ENCODE data around the gene SART1. TPM values are rescaled to one million over a fixed set of nuclear protein-coding genes. Genes with fewer than 3 reads are reported as not detected.

Gene SART1
- total and polyA plus RNA-seq, 10 donors, result 26.6 to 117 (median 61.9) TPM

DNA sequence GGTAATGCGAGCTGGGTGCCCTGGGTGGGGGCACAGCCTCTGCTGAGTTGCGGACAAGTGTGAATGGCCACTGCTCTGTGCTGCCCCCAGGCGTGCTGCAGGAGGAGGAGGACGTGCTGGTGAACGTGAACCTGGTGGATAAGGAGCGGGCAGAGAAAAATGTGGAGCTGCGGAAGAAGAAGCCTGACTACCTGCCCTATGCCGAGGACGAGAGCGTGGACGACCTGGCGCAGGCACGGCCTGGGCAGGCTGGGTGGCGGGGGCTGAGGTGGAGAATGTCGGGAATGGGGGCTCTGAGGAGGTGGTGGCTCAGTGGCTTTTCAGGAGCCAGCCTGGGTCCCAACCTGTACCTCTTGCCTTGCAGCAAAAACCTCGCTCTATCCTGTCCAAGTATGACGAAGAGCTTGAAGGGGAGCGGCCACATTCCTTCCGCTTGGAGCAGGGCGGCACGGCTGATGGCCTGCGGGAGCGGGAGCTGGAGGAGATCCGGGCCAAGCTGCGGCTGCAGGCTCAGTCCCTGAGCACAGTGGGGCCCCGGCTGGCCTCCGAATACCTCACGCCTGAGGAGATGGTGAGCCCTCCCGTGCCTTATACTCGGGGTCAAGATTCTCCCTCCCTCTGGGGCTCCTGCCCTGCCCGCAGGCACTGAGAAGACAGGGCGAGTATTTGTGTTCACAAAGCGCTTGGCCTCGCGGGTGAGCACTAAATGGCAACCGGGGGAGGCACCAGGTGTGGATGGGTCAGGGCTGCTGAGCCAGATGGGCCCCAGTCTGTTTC is 4.6 kb downstream of the SART1 start:
- 95 to 97% (median 96%) methylated on average over 22 to 36 of the region's 36 CpGs for WGBS, 5 donors
- Histone ChIP-seq H3K27ac (no peak overlapping the region), H3K36me3 (peaks cover 7 to 75% (median 68%) of the 10 kb centered on the region in 6 donors), H3K4me1 (peaks cover 19 to 65% (median 42%) of the 10 kb centered on the region in 6 donors), H3K4me3 (no peak overlapping the region), H3K9me3 (no peaks in the 10 kb centered on the region), H3K27me3 (replicated peaks in 1 of 7) (no peaks in the 10 kb centered on the region)
- intact Hi-C loops (cut with DNase I; ENCODE audit: low total_unique reads), result no loop called here
- no peak for TF ChIP-seq POLR2A (IDR thresholded peaks at IDR 0.05)
- TF ChIP-seq POLR2AphosphoS5 (IDR thresholded peaks at IDR 0.05), result peak in 1 of 3 donors; percentile 47
- TF ChIP-seq, protein P1, sequence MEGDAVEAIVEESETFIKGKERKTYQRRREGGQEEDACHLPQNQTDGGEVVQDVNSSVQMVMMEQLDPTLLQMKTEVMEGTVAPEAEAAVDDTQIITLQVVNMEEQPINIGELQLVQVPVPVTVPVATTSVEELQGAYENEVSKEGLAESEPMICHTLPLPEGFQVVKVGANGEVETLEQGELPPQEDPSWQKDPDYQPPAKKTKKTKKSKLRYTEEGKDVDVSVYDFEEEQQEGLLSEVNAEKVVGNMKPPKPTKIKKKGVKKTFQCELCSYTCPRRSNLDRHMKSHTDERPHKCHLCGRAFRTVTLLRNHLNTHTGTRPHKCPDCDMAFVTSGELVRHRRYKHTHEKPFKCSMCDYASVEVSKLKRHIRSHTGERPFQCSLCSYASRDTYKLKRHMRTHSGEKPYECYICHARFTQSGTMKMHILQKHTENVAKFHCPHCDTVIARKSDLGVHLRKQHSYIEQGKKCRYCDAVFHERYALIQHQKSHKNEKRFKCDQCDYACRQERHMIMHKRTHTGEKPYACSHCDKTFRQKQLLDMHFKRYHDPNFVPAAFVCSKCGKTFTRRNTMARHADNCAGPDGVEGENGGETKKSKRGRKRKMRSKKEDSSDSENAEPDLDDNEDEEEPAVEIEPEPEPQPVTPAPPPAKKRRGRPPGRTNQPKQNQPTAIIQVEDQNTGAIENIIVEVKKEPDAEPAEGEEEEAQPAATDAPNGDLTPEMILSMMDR (IDR thresholded peaks at IDR 0.05 in 8 of 11, conservative IDR thresholded peaks at IDR 0.05 in 3 of 11), result no peak
- DNase-seq, result no peak

DNA sequence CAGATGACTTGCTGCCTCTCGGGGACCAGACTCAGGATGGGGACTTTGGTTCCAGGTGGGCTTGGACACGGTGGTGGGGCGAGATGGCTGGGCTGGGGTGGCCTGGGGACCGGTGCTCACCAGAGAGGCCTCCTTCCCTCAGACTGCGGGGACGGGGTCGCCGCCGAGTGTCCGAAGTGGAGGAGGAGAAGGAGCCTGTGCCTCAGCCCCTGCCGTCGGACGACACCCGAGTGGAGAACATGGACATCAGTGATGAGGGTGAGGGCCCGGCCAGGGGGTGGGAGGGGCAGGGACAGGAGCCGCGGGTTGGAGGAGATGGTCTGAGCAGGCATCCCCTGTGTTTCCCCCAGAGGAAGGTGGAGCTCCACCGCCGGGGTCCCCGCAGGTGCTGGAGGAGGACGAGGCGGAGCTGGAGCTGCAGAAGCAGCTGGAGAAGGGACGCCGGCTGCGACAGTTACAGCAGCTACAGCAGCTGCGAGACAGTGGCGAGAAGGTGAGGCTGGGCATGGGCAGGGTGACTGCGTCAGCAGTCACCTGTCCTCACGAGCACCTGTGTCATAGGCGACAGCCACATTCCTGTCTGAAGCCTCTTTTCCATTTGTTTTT is 5.9 kb downstream of the SART1 start:
- Histone ChIP-seq H3K27ac (peak overlapping the region in 1 of 8 donors; percentile 88), H3K9me3 (no peaks in the 10 kb centered on the region), H3K27me3 (replicated peaks in 1 of 7) (no peaks in the 10 kb centered on the region), H3K36me3 (peaks cover 7 to 85% (median 68%) of the 10 kb centered on the region in 6 donors), H3K4me1 (peaks cover 16 to 59% (median 37%) of the 10 kb centered on the region in 6 donors), H3K4me3 (no peak overlapping the region)
- no peak for DNase-seq
- intact Hi-C loops (cut with DNase I; ENCODE audit: low total_unique reads), result no loop called here
- TF ChIP-seq POLR2AphosphoS5 (IDR thresholded peaks at IDR 0.05), result peak in 1 of 3 donors; percentile 45
- TF ChIP-seq, protein P1 (IDR thresholded peaks at IDR 0.05 in 8 of 11, conservative IDR thresholded peaks at IDR 0.05 in 3 of 11), result no peak
- 94 to 97% (median 96%) methylated on average over 22 to 30 of the region's 30 CpGs for WGBS, 5 donors

DNA sequence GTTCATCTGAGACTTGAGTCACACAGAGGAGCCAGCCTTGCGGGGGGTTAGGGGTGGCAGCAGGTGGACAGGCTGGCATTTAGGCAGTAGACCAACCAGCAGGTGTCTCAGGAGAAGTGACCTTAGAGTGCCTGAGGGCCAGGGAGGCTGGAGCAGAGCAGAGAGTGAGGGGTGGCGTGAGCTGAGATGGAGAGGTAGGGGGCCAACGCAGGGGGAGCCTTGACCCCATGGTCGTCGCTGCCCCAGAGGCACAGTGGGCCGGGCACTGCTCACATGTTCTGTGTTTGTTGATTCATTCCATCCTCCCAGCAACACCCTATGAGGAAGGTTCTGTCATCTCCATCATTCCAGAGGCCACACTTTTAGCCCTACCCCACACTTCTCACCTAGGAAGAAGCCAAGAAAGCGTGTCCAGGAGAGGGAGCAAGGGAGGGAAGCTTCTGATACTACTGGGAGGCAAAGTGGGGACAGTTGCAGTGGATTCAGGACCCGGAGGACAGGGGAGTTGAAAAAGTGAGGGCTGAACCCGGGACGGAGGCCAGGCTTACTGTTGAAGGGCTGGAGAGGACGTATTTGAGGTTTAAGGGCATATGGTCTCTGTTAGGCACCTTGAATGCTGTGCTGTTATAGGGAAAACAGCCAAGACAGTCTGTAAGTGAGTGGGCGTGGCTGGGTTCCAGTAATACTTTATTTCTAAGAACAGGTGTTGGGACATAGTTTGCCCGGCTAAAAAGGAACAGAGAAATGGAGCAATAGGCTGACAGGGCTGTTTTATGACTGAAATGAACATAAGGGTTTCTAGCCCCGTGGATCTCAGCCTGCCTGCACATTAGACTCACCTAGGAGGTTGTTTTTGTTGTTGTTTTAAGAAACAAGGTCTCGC is 7.3 kb downstream of the SART1 start:
- Histone ChIP-seq H3K27ac (peak overlapping the region in 7 of 8 donors; percentile 22 to 88 (median 84)), H3K36me3 (peaks cover 7 to 91% (median 73%) of the 10 kb centered on the region in 6 donors), H3K27me3 (replicated peaks in 1 of 7) (no peaks in the 10 kb centered on the region), H3K4me1 (peaks cover 2 to 45% (median 23%) of the 10 kb centered on the region in 6 donors), H3K9me3 (no peaks in the 10 kb centered on the region), H3K4me3 (no peak overlapping the region)
- DNase-seq, result no peak
- TF ChIP-seq POLR2AphosphoS5 (IDR thresholded peaks at IDR 0.05) (peak in 1 of 3 donors; percentile 50), POLR2A (IDR thresholded peaks at IDR 0.05) (no peak)
- TF ChIP-seq, protein P1 (IDR thresholded peaks at IDR 0.05 in 8 of 11, conservative IDR thresholded peaks at IDR 0.05 in 3 of 11), result no peak
- WGBS, 5 donors, result 77 to 93% (median 80%) methylated on average over 15 of the region's 15 CpGs
- intact Hi-C loops (cut with DNase I; ENCODE audit: low total_unique reads), result no loop called here

All from spleen (tissue), 11 donors.